IMR-90 (cell line): ENCODE data around the gene HDGF. TPM values are rescaled to one million over a fixed set of nuclear protein-coding genes. Genes with fewer than 3 reads are reported as not detected.

ENCODE experiments used
- ATAC-seq: fragments of 200-7000 bp; cut with Tn5 transposase; 2 replicates; pipeline ENCODE4 v1.9.1; 2020; ENCODE audit warnings: low read depth, mild to moderate bottlenecking, moderate library complexity
- BruUV-seq: library from RNA; stranded (reverse); fragments of 400-500 nt; replicated peaks from 2 replicates; lab custom pipeline; 2021; lab: Mats Ljungman, UMichigan
- CTCF ChIA-PET: fragments of 300-600 bp; formaldehyde crosslinking; extraction: SDS; loops from one replicate; lab custom pipeline; 2021; ENCODE audit warnings: antibody characterized with exemption; lab: Yijun Ruan, JAX
- POLR2A ChIA-PET: fragments of 300-600 bp; sonication (Branson Sonifier 250); formaldehyde crosslinking; loops from one replicate; lab custom pipeline; 2022; ENCODE audit warnings: antibody characterized with exemption; ENCODE audit not compliant: unreplicated experiment; lab: Charles Lee
- DNase-seq: peaks from one replicate; pipeline ENCODE4 v3.0.0; 2013
- H2AFZ ChIP-seq: replicated peaks from 2 replicates; pipeline ENCODE3; 2013; ENCODE audit warnings: low read length, mild to moderate bottlenecking; ENCODE audit not compliant: poor library complexity
- H2AK5ac ChIP-seq: 2 replicates; pipeline ENCODE4 v1.6.1; 2013; ENCODE audit warnings: low read depth, low read length, inconsistent platforms
- H2AK9ac ChIP-seq: replicated peaks from 2 replicates; pipeline ENCODE3; 2013; ENCODE audit warnings: mild to moderate bottlenecking, low read depth, low read length, moderate library complexity; ENCODE audit not compliant: poor library complexity
- H2BK120ac ChIP-seq: 2 replicates; pipeline ENCODE4 v1.6.1; 2013; ENCODE audit warnings: low read depth, low read length, inconsistent platforms
- H2BK15ac ChIP-seq: 3 replicates; pipeline ENCODE4 v1.6.1; 2013; ENCODE audit warnings: low read depth, low read length, inconsistent platforms
- H2BK20ac ChIP-seq: 2 replicates; pipeline ENCODE4 v1.6.1; 2013; ENCODE audit warnings: low read depth, mild to moderate bottlenecking, inconsistent platforms, low read length, moderate library complexity
- H2BK5ac ChIP-seq: 2 replicates; pipeline ENCODE4 v1.6.1; 2013; ENCODE audit warnings: mild to moderate bottlenecking, low read depth, low read length, inconsistent platforms; ENCODE audit not compliant: poor library complexity, severe bottlenecking
- H3K14ac ChIP-seq: replicated peaks from 2 replicates; pipeline ENCODE4 v1.6.1; 2013; ENCODE audit warnings: low read depth, low read length, inconsistent platforms
- H3K18ac ChIP-seq: 2 replicates; pipeline ENCODE4 v1.6.1; 2013; ENCODE audit warnings: low read depth, low read length, control low read depth
- H3K23ac ChIP-seq: 2 replicates; pipeline ENCODE4 v1.6.1; 2013; ENCODE audit warnings: low read depth, low read length, inconsistent platforms
- H3K27ac ChIP-seq: 2 replicates; pipeline ENCODE4 v1.5.1; 2013; ENCODE audit warnings: mild to moderate bottlenecking, control low read depth, low read length; ENCODE audit not compliant: insufficient read depth
- H3K27me3 ChIP-seq: 2 replicates; pipeline ENCODE4 v1.6.1; 2013; ENCODE audit warnings: low read length; ENCODE audit not compliant: control insufficient read depth, insufficient read depth
- H3K36me3 ChIP-seq: 2 replicates; pipeline ENCODE4 v1.6.1; 2013; ENCODE audit warnings: low read length, mixed read lengths; ENCODE audit not compliant: control insufficient read depth, insufficient read depth
- H3K4ac ChIP-seq: 2 replicates; pipeline ENCODE4 v1.6.1; 2013; ENCODE audit warnings: low read depth, low read length, inconsistent platforms
- H3K4me1 ChIP-seq: 2 replicates; pipeline ENCODE4 v1.6.1; 2013; ENCODE audit warnings: low read length, mixed read lengths; ENCODE audit not compliant: control insufficient read depth, insufficient read depth
- H3K4me2 ChIP-seq: 2 replicates; pipeline ENCODE4 v1.6.1; 2013; ENCODE audit warnings: low read depth, mild to moderate bottlenecking, control low read depth, low read length, moderate library complexity
- H3K4me3 ChIP-seq: 2 replicates; pipeline ENCODE4 v1.5.1; 2013; ENCODE audit warnings: low read depth, mild to moderate bottlenecking, control low read depth, low read length, moderate library complexity; ENCODE audit not compliant: insufficient read depth
- H3K56ac ChIP-seq: 2 replicates; pipeline ENCODE4 v1.6.1; 2013; ENCODE audit warnings: low read length, inconsistent platforms; ENCODE audit not compliant: insufficient read depth; ENCODE audit errors: extremely low read depth
- H3K79me1 ChIP-seq, 2 experiments: 2 replicates each; pipeline ENCODE4 v1.6.1; 2013; ENCODE audit warnings: low read length in 2 of 2, inconsistent platforms in 1 of 2, low read depth in 1 of 2
- H3K9ac ChIP-seq: 2 replicates; pipeline ENCODE4 v1.6.1; 2013; ENCODE audit warnings: low read depth, low read length, control low read depth
- H3K9me1 ChIP-seq: 2 replicates; pipeline ENCODE4 v1.6.1; 2013; ENCODE audit warnings: low read length, inconsistent platforms; ENCODE audit not compliant: insufficient read depth
- H3K9me3 ChIP-seq: 2 replicates; pipeline ENCODE4 v1.6.1; 2013; ENCODE audit warnings: low read length; ENCODE audit not compliant: control insufficient read depth, insufficient read depth
- H4K20me1 ChIP-seq: 2 replicates; pipeline ENCODE4 v1.6.1; 2013; ENCODE audit warnings: low read length, inconsistent platforms; ENCODE audit not compliant: insufficient read depth
- H4K5ac ChIP-seq: 2 replicates; pipeline ENCODE4 v1.6.1; 2013; ENCODE audit warnings: mild to moderate bottlenecking, low read depth, low read length, control low read depth
- H4K8ac ChIP-seq, 2 experiments: 2 replicates each; pipeline ENCODE4 v1.6.1; 2013; ENCODE audit warnings: low read depth in 2 of 2, low read length in 2 of 2, control low read depth in 1 of 2, inconsistent platforms in 1 of 2
- H4K91ac ChIP-seq: 2 replicates; pipeline ENCODE4 v1.6.1; 2013; ENCODE audit warnings: low read depth, low read length, inconsistent platforms; ENCODE audit not compliant: insufficient read depth
- BHLHE40 ChIP-seq: fragments of 150-350 bp; IDR thresholded peaks from 2 replicates; pipeline ENCODE4 v1.6.1; 2016; ENCODE audit warnings: mild to moderate bottlenecking, low read depth, low read length
- CEBPB ChIP-seq: IDR thresholded peaks from 2 replicates; pipeline ENCODE4 v1.6.1; 2012; ENCODE audit warnings: low read depth, low read length, improper control_type of control experiment
- RAD21 ChIP-seq: IDR thresholded peaks from 2 replicates; pipeline ENCODE4 v1.6.1; 2012; ENCODE audit warnings: low read length, improper control_type of control experiment
- WGBS, 2 experiments: methylation state at CpG; one replicate each; pipeline versions ENCODE4 v1.1.5 to v1.1.7; 2013; ENCODE audit warnings: missing lambda C conversion rate in 2 of 2; ENCODE audit not compliant: insufficient read length in 1 of 2; ENCODE audit errors: extremely low coverage in 2 of 2; 5-methylcytosine and 5-hydroxymethylcytosine counted together
- dilution Hi-C: fragments of 300-500 bp; cut with HindIII; formaldehyde crosslinking; loops from one replicate; pipeline ENCODE4 v1.14.3; 2018; ENCODE audit warnings: low sequenced_read_pairs; ENCODE audit not compliant: unreplicated experiment
- in situ Hi-C: fragments of 300-500 bp; cut with MboI; formaldehyde crosslinking; loops from 3 replicates; pipeline ENCODE4 v1.14.3; 2019; ENCODE audit warnings: low sequenced_read_pairs, inconsistent platforms, mixed read lengths
- intact Hi-C: fragments of 100-400 bp; cut with micrococcal nuclease; formaldehyde crosslinking; loops from 2 replicates; pipeline ENCODE4 v1.10.0; 2022
- polyA plus RNA-seq, 3 experiments: library from polyadenylated mRNA; depleted of rRNA; stranded (reverse); fragments of >200 nt; gene quantifications; 2 replicates each; pipeline ENCODE4 v1.2.3, GENCODE V29; 2012; ENCODE audit warnings: low replicate concordance in 1 of 3
- total RNA-seq: library from RNA; depleted of rRNA; stranded (reverse); fragments of >200 nt; gene quantifications from 2 replicates; pipeline ENCODE4 v1.2.3, GENCODE V29; 2012

HDGF gene
- total and polyA plus RNA-seq, 2 of the 4 experiments (the other 2 are of a cell fraction): 94.6 to 123 TPM

DNA sequence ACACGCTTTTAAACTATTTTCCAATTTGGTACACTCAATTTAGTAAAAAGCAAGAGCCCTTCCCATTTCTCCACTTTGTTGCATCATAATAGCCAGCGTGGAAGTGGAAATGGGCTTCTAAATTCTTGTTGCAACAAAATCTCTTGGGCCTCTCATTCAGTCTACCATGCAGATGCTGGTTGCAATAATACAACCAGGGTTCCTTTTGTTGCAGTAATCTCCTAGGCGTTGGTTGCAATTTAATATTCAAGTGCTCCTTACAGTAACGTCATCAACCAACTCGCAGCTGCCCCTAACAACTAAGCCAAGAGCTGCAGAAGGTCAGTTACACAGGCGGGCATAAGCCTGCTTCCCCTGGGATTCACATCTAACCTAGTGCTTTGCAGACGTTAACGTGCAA, 2.7 kb upstream of the HDGF start:
- Histone ChIP-seq H4K20me1 (no peaks in the 10 kb centered on the region), H3K4me3 (no peak overlapping the region), H3K27ac (no peak overlapping the region), H2AFZ (no peak overlapping the region), H4K5ac (no peak overlapping the region), H3K9ac (no peak overlapping the region), H2BK120ac (no peak overlapping the region), H2BK20ac (no peak overlapping the region), H2BK15ac (no peak overlapping the region), H2AK5ac (no peak overlapping the region), H2AK9ac (no peak overlapping the region), H4K91ac (no peak overlapping the region), H3K27me3 (no peaks in the 10 kb centered on the region), H3K56ac (no peak overlapping the region), H3K18ac (no peak overlapping the region), H3K36me3 (no peaks in the 10 kb centered on the region), H3K4me2 (no peak overlapping the region), H3K9me1 (0 out of 2 replicates have a peak, but pooled peaks cover 3% of the 10 kb centered on the region), H4K8ac (no peak overlapping the region), H3K9me3 (no peaks in the 10 kb centered on the region), H3K79me1 (peaks cover 10 to 29% of the 10 kb centered on the region in 2 experiments), H3K4ac (no peak overlapping the region), H3K14ac (no peak overlapping the region), H2BK5ac (no peak overlapping the region), H3K23ac (no peak overlapping the region), H3K4me1 (peaks cover 11% of the 10 kb centered on the region)
- dilution Hi-C loops: no loop called here
- intact Hi-C loops: no loop called here
- ChIA-PET CTCF (no interaction called here), POLR2A (no interaction called here)
- ATAC-seq (no peak), DNase-seq (no peak)
- TF ChIP-seq CEBPB (no peak), RAD21 (no peak), BHLHE40 (no peak)
- no TSS peak for BruUV-seq
- in situ Hi-C loops: no loop called here
- WGBS, 2 experiments: 96% methylated on average over 4 of the region's 8 CpGs; no CpG with 5 or more reads in 1 of the 2 experiments
